ENCODE results near the gene LY6G6D. TPM values are rescaled to one million over a fixed set of nuclear protein-coding genes. Genes with fewer than 3 reads are reported as not detected.

The LY6G6D gene
- total RNA-seq, 1 donor from 2014 or later: not detected

- H3K4me3 Mint-ChIP-seq (ENCODE audit: unreplicated experiment): no peak overlapping the region
- H3K27me3 Mint-ChIP-seq (ENCODE audit: low read depth): peaks cover 2% of the 10 kb centered on the region
- H3K4me1 Mint-ChIP-seq (ENCODE audit: low read depth): no peaks in the 10 kb centered on the region
- TF ChIP-seq, protein P1, sequence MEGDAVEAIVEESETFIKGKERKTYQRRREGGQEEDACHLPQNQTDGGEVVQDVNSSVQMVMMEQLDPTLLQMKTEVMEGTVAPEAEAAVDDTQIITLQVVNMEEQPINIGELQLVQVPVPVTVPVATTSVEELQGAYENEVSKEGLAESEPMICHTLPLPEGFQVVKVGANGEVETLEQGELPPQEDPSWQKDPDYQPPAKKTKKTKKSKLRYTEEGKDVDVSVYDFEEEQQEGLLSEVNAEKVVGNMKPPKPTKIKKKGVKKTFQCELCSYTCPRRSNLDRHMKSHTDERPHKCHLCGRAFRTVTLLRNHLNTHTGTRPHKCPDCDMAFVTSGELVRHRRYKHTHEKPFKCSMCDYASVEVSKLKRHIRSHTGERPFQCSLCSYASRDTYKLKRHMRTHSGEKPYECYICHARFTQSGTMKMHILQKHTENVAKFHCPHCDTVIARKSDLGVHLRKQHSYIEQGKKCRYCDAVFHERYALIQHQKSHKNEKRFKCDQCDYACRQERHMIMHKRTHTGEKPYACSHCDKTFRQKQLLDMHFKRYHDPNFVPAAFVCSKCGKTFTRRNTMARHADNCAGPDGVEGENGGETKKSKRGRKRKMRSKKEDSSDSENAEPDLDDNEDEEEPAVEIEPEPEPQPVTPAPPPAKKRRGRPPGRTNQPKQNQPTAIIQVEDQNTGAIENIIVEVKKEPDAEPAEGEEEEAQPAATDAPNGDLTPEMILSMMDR (IDR thresholded peaks at IDR 0.05): no peak
- H3K9me3 Mint-ChIP-seq (ENCODE audit: low read depth): no peaks in the 10 kb centered on the region
- no peak for DNase-seq (ENCODE audit: low spot score)
- no peak overlapping the region for H3K27ac Mint-ChIP-seq (ENCODE audit: unreplicated experiment)
- H3K36me3 Mint-ChIP-seq (ENCODE audit: low read depth): no peaks in the 10 kb centered on the region
These were observed 4.5 kb upstream of the LY6G6D start for GRCh38 chr6:31710523-31711219.

GRCh38 chr6:31711233-31711632 lies 3.9 kb upstream of the LY6G6D start:
- Mint-ChIP-seq H3K9me3 (ENCODE audit: low read depth) (no peaks in the 10 kb centered on the region), H3K27me3 (ENCODE audit: low read depth) (peaks cover 2% of the 10 kb centered on the region), H3K4me1 (ENCODE audit: low read depth) (no peaks in the 10 kb centered on the region), H3K27ac (ENCODE audit: unreplicated experiment) (no peak overlapping the region), H3K36me3 (ENCODE audit: low read depth) (no peaks in the 10 kb centered on the region), H3K4me3 (ENCODE audit: unreplicated experiment) (no peak overlapping the region)
- no peak for DNase-seq (ENCODE audit: low spot score)
- TF ChIP-seq, protein P1 (IDR thresholded peaks at IDR 0.05): no peak

GRCh38 chr6:31712296-31712695 lies 2.9 kb upstream of the LY6G6D start:
- H3K27me3 Mint-ChIP-seq (ENCODE audit: low read depth): peaks cover 2% of the 10 kb centered on the region
- no peak overlapping the region for H3K27ac Mint-ChIP-seq (ENCODE audit: unreplicated experiment)
- H3K4me3 Mint-ChIP-seq (ENCODE audit: unreplicated experiment): no peak overlapping the region
- H3K36me3 Mint-ChIP-seq (ENCODE audit: low read depth): no peaks in the 10 kb centered on the region
- H3K9me3 Mint-ChIP-seq (ENCODE audit: low read depth): no peaks in the 10 kb centered on the region
- no peak for DNase-seq (ENCODE audit: low spot score)
- TF ChIP-seq, protein P1 (IDR thresholded peaks at IDR 0.05): peak; percentile 44
- no peaks in the 10 kb centered on the region for H3K4me1 Mint-ChIP-seq (ENCODE audit: low read depth)

DNA sequence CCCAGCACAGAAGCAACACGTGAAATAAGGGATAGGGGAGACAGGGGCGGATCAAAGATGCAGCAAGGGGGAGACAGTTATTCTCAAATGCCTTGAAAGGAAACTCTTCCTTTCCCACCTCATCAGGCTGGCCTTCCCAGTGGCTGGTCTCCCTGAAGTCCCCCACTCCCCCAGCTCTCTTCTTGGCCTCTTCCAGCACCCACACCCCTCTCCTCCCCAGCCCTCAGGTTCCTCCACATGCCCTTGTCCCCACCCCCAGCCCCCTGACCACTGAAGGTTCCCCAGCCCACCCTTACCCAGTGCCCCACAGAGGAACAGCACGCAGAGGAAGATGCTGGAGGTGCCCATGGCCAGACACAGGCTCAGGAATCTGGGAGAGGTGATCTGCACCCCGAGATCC lies 1.7 kb upstream of the LY6G6D start:
- Mint-ChIP-seq H3K27ac (ENCODE audit: unreplicated experiment) (no peak overlapping the region), H3K27me3 (ENCODE audit: low read depth) (peaks cover 2% of the 10 kb centered on the region), H3K9me3 (ENCODE audit: low read depth) (no peaks in the 10 kb centered on the region), H3K4me3 (ENCODE audit: unreplicated experiment) (no peak overlapping the region), H3K4me1 (ENCODE audit: low read depth) (no peaks in the 10 kb centered on the region), H3K36me3 (ENCODE audit: low read depth) (no peaks in the 10 kb centered on the region)
- DNase-seq (ENCODE audit: low spot score): no peak
- TF ChIP-seq, protein P1 (IDR thresholded peaks at IDR 0.05): no peak

DNA sequence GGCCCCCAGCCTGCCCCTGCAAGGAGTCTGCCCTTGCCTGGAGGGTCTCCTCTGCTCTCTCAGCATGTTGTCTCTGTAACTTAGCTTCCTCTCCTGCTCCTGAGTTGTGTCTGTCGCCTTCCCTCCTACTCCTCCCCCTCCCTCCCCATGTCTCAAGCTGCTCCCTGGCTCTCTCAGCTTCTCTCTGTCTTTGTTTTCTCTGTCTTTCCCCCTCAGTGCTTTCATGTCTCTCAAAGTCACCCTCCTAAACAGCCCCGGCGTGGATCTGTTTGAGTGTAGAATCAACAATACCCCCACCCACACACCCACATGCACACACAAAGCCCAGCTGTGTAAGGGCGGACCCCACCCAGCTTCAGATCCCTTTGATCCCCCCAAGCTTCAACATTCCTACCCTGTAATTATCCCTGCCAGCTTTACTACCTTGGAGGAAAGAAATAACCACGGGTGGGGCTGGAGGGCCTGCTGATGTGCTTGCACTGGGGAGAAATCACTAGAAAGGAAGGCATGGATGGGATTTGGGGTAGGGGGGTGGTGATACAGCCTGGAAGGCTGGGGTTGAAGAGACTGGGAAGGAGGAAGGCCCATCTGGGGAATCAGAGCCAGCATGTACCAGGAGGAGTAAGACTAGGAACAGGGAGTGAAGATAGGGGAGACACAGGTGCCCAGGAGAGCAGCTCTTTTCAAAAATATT lies 1.0 kb upstream of the LY6G6D start:
- Mint-ChIP-seq H3K9me3 (ENCODE audit: low read depth) (no peaks in the 10 kb centered on the region), H3K4me1 (ENCODE audit: low read depth) (no peaks in the 10 kb centered on the region), H3K4me3 (ENCODE audit: unreplicated experiment) (no peak overlapping the region), H3K27ac (ENCODE audit: unreplicated experiment) (no peak overlapping the region), H3K27me3 (ENCODE audit: low read depth) (peaks cover 2% of the 10 kb centered on the region), H3K36me3 (ENCODE audit: low read depth) (no peaks in the 10 kb centered on the region)
- TF ChIP-seq, protein P1 (IDR thresholded peaks at IDR 0.05): no peak
- DNase-seq (ENCODE audit: low spot score): no peak

All from chondrocyte (in vitro differentiated cells).